WTC11 (cell line): ENCODE results near the gene TM9SF4. TPM values are rescaled to one million over a fixed set of nuclear protein-coding genes. Genes with fewer than 3 reads are reported as not detected.
"Not testable (repeated sequence)": the region's sequence is repeated elsewhere in the genome, so short reads cannot be mapped to it uniquely, and the experiment has no call there.

Experiments
- ATAC-seq: fragments of 200-7000 bp; cut with Tn5 transposase; 2 replicates; pipeline ENCODE4 v1.10.0; 2021; ENCODE audit warnings: mild to moderate bottlenecking, moderate library complexity
- CTCF ChIA-PET: fragments of 300-600 bp; sonication (Branson Sonifier 250); formaldehyde crosslinking; loops from one replicate; lab custom pipeline; 2021; ENCODE audit warnings: antibody characterized with exemption; lab: Charles Lee
- POLR2A ChIA-PET: fragments of 350-600 bp; sonication (Branson Sonifier 250); formaldehyde crosslinking; loops from one replicate; lab custom pipeline; 2021; ENCODE audit warnings: antibody characterized with exemption; lab: Charles Lee
- DNase-seq: peaks from one replicate; pipeline ENCODE4 v3.0.0; 2021; ENCODE audit warnings: low spot score
- H3K27ac Mint-ChIP-seq: 2 replicates; pipeline ENCODE4 v1.8.0; 2021; ENCODE audit warnings: mixed read lengths
- H3K27me3 Mint-ChIP-seq: 2 replicates; pipeline ENCODE4 v1.8.0; 2021; ENCODE audit warnings: low read depth, mild to moderate bottlenecking, moderate library complexity, mixed read lengths
- H3K36me3 Mint-ChIP-seq: 2 replicates; pipeline ENCODE4 v1.8.0; 2021; ENCODE audit warnings: mixed read lengths
- H3K4me1 Mint-ChIP-seq: 2 replicates; pipeline ENCODE4 v1.8.0; 2022; ENCODE audit warnings: mixed read lengths
- H3K4me3 Mint-ChIP-seq: 2 replicates; pipeline ENCODE4 v1.8.0; 2021; ENCODE audit warnings: mild to moderate bottlenecking, moderate library complexity, mixed read lengths
- H3K9me3 Mint-ChIP-seq: 2 replicates; pipeline ENCODE4 v1.8.0; 2021; ENCODE audit warnings: mixed read lengths
- CREB1 ChIP-seq: sonication (generic); formaldehyde crosslinking; IDR thresholded peaks from 2 replicates; pipeline ENCODE4 v1.8.0; 2023; ENCODE audit warnings: mild to moderate bottlenecking, missing genetic modification reagents
- FOXJ3 ChIP-seq: sonication (generic); formaldehyde crosslinking; IDR thresholded peaks from 2 replicates; pipeline ENCODE4 v1.9.0; 2021; ENCODE audit warnings: missing genetic modification reagents, mild to moderate bottlenecking, borderline replicate concordance
- FOXP1 ChIP-seq: sonication (generic); formaldehyde crosslinking; IDR thresholded peaks from 2 replicates; pipeline ENCODE4 v1.8.0; 2022; ENCODE audit warnings: missing genetic modification reagents, mild to moderate bottlenecking, moderate library complexity, borderline replicate concordance
- GTF2I ChIP-seq: fragments of 250-450 bp; sonication (Bioruptor Pico); conservative IDR thresholded peaks from 2 replicates; pipeline ENCODE4 v1.4.0; 2021; ENCODE audit warnings: mild to moderate bottlenecking
- IRF2 ChIP-seq: sonication (generic); formaldehyde crosslinking; IDR thresholded peaks from 2 replicates; pipeline ENCODE4 v1.8.0; 2022; ENCODE audit warnings: low read depth, missing genetic modification reagents, borderline replicate concordance
- KAT7 ChIP-seq: sonication (generic); formaldehyde crosslinking; IDR thresholded peaks from 2 replicates; pipeline ENCODE4 v1.8.1; 2023; ENCODE audit warnings: missing genetic modification reagents, mild to moderate bottlenecking, borderline replicate concordance
- NFATC4 ChIP-seq: fragments of 250-450 bp; sonication (Bioruptor Pico); IDR thresholded peaks from 2 replicates; pipeline ENCODE4 v1.9.0; 2021; ENCODE audit warnings: mild to moderate bottlenecking
- NFE2L1 ChIP-seq: sonication (generic); formaldehyde crosslinking; IDR thresholded peaks from 2 replicates; pipeline ENCODE4 v1.8.1; 2023; ENCODE audit warnings: missing genetic modification reagents
- OVOL2 ChIP-seq: fragments of 250-450 bp; sonication (Bioruptor Pico); IDR thresholded peaks from 2 replicates; pipeline ENCODE4 v1.9.0; 2021; ENCODE audit warnings: mild to moderate bottlenecking, borderline replicate concordance
- SMAD3 ChIP-seq: sonication (generic); formaldehyde crosslinking; IDR thresholded peaks from 2 replicates; pipeline ENCODE4 v1.8.0; 2022; ENCODE audit warnings: missing genetic modification reagents, mild to moderate bottlenecking, borderline replicate concordance
- total RNA-seq: library from RNA; stranded (reverse); gene quantifications from 3 replicates; pipeline ENCODE4 v1.2.3, GENCODE V29; 2021
- TF ChIP-seq, protein P1 (sequence below): sonication (generic); formaldehyde crosslinking; IDR thresholded peaks from 2 replicates; pipeline ENCODE4 v1.8.0; 2023; ENCODE audit warnings: missing genetic modification reagents, mild to moderate bottlenecking, borderline replicate concordance
- TF ChIP-seq, protein P2 (sequence below): fragments of 250-450 bp; sonication (Bioruptor Pico); conservative IDR thresholded peaks from 2 replicates; pipeline ENCODE4 v1.9.0; 2021; ENCODE audit warnings: mild to moderate bottlenecking
- TF ChIP-seq, protein P3 (sequence below): fragments of 200-600 bp; IDR thresholded peaks from 2 replicates; pipeline ENCODE4 v1.8.0; 2022; ENCODE audit warnings: antibody characterized with exemption
- TF ChIP-seq, protein P4 (sequence below): sonication (generic); formaldehyde crosslinking; IDR thresholded peaks from 2 replicates; pipeline ENCODE4 v1.8.0; 2023; ENCODE audit warnings: missing genetic modification reagents
- TF ChIP-seq, protein P5 (sequence below): fragments of 250-450 bp; sonication (Bioruptor Pico); IDR thresholded peaks from 2 replicates; pipeline ENCODE4 v1.9.0; 2021; ENCODE audit warnings: mild to moderate bottlenecking
- TF ChIP-seq, protein P6 (sequence below): sonication (generic); formaldehyde crosslinking; IDR thresholded peaks from 2 replicates; pipeline ENCODE4 v1.8.0; 2022; ENCODE audit warnings: mild to moderate bottlenecking, missing genetic modification reagents
- TF ChIP-seq, protein P7 (sequence below): sonication (generic); formaldehyde crosslinking; IDR thresholded peaks from 2 replicates; pipeline ENCODE4 v1.8.0; 2022; ENCODE audit warnings: mild to moderate bottlenecking, missing genetic modification reagents

TM9SF4 gene
- total RNA-seq, 1 experiment from 2014 or later = 44.8 TPM

DNA sequence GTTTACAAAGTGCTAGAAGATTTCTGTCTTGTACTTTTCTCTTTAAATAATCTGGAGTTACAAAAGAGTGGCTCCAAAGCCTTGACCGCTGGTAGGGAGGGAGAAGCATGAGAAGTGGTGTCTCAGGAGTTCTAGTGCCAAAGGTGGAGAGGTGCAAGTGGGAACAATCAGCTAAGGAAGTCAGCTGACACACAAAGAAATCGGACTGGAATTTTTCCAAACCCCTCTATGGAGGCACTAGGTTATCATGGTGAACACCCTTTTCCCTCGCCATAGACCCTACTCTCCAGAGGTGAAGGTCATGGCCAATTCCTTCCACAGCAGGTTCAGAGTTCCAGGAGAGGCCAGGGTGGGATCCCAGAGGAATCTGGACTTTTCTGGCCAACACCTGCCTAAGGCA lies 83.2 kb downstream of the TM9SF4 start (continued):
- TF ChIP-seq, protein P1, sequence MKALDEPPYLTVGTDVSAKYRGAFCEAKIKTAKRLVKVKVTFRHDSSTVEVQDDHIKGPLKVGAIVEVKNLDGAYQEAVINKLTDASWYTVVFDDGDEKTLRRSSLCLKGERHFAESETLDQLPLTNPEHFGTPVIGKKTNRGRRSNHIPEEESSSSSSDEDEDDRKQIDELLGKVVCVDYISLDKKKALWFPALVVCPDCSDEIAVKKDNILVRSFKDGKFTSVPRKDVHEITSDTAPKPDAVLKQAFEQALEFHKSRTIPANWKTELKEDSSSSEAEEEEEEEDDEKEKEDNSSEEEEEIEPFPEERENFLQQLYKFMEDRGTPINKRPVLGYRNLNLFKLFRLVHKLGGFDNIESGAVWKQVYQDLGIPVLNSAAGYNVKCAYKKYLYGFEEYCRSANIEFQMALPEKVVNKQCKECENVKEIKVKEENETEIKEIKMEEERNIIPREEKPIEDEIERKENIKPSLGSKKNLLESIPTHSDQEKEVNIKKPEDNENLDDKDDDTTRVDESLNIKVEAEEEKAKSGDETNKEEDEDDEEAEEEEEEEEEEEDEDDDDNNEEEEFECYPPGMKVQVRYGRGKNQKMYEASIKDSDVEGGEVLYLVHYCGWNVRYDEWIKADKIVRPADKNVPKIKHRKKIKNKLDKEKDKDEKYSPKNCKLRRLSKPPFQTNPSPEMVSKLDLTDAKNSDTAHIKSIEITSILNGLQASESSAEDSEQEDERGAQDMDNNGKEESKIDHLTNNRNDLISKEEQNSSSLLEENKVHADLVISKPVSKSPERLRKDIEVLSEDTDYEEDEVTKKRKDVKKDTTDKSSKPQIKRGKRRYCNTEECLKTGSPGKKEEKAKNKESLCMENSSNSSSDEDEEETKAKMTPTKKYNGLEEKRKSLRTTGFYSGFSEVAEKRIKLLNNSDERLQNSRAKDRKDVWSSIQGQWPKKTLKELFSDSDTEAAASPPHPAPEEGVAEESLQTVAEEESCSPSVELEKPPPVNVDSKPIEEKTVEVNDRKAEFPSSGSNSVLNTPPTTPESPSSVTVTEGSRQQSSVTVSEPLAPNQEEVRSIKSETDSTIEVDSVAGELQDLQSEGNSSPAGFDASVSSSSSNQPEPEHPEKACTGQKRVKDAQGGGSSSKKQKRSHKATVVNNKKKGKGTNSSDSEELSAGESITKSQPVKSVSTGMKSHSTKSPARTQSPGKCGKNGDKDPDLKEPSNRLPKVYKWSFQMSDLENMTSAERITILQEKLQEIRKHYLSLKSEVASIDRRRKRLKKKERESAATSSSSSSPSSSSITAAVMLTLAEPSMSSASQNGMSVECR (CRISPR knock-in tag) = no peak
- TF ChIP-seq GTF2I (CRISPR knock-in tag) (no peak), KAT7 (no peak), SMAD3 (CRISPR knock-in tag) (no peak), FOXJ3 (CRISPR knock-in tag) (no peak), CREB1 (CRISPR knock-in tag) (no peak), FOXP1 (no peak)
- TF ChIP-seq, protein P2, sequence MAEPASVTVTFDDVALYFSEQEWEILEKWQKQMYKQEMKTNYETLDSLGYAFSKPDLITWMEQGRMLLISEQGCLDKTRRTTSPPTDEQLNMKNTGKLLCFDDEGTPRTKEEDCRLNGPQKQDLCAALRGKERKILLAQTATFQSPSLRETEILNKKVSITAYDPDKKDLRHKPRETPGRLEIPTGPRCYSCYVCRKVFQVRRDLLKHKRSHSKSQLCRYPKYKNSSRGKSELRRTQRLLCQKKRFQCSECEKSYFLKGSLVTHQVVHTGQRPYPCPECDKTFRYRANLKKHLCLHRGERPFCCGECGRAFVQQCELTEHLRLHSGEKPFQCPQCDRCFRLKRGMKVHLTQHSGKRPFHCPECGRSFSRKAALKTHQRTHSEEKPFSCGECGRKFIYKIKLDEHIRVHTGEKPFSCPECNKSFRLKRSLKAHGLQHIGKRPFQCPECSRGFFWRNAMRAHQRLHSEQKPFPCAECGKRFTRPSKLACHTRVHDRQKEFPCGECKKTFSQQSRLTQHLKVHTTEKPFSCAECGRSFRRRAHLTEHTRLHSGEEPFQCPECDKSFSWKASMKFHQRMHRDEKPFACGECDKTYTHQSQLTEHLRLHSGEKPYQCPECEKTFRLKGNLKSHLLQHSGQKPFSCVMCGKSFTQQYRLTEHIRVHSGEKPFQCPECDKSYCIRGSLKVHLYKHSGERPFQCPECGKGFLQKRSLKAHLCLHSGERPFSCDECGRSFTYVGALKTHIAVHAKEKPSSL = no peak
- TF ChIP-seq, protein P3, sequence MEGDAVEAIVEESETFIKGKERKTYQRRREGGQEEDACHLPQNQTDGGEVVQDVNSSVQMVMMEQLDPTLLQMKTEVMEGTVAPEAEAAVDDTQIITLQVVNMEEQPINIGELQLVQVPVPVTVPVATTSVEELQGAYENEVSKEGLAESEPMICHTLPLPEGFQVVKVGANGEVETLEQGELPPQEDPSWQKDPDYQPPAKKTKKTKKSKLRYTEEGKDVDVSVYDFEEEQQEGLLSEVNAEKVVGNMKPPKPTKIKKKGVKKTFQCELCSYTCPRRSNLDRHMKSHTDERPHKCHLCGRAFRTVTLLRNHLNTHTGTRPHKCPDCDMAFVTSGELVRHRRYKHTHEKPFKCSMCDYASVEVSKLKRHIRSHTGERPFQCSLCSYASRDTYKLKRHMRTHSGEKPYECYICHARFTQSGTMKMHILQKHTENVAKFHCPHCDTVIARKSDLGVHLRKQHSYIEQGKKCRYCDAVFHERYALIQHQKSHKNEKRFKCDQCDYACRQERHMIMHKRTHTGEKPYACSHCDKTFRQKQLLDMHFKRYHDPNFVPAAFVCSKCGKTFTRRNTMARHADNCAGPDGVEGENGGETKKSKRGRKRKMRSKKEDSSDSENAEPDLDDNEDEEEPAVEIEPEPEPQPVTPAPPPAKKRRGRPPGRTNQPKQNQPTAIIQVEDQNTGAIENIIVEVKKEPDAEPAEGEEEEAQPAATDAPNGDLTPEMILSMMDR = no peak
- TF ChIP-seq, protein P4, sequence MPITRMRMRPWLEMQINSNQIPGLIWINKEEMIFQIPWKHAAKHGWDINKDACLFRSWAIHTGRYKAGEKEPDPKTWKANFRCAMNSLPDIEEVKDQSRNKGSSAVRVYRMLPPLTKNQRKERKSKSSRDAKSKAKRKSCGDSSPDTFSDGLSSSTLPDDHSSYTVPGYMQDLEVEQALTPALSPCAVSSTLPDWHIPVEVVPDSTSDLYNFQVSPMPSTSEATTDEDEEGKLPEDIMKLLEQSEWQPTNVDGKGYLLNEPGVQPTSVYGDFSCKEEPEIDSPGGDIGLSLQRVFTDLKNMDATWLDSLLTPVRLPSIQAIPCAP (CRISPR knock-in tag) = no peak
- TF ChIP-seq, protein P5, sequence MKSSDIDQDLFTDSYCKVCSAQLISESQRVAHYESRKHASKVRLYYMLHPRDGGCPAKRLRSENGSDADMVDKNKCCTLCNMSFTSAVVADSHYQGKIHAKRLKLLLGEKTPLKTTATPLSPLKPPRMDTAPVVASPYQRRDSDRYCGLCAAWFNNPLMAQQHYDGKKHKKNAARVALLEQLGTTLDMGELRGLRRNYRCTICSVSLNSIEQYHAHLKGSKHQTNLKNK (CRISPR knock-in tag) = no peak
- TF ChIP-seq, protein P6, sequence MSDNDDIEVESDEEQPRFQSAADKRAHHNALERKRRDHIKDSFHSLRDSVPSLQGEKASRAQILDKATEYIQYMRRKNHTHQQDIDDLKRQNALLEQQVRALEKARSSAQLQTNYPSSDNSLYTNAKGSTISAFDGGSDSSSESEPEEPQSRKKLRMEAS (CRISPR knock-in tag) = no peak

DNA sequence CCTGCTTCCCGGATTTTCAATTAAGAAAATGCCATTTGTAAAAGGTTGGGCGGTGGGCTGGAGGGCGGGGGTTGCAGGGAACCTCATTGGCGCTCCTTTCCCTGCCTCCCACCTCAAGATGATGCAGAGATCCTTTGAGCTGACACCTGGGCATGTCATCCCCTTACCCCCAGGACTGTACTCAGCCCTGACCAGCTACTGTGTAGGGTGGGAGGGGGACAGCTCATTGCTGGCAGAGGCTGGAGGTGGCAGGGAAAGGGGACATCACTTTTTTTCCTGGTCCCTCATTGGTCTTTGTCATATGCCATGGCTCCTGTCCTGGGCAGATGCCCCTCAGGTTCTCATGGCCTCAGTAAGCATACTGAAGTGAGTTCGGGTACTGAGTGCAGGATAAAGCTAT lies 83.8 kb downstream of the TM9SF4 start:
- POLR2A ChIA-PET, H3K9me3 Mint-ChIP-seq, CTCF ChIA-PET, H3K27ac Mint-ChIP-seq, DNase-seq, H3K4me3 Mint-ChIP-seq, H3K27me3 Mint-ChIP-seq, ATAC-seq: not testable (repeated sequence)
- peaks cover 31% of the 10 kb centered on the region for H3K36me3 Mint-ChIP-seq
- H3K4me1 Mint-ChIP-seq = peaks cover 20% of the 10 kb centered on the region

DNA sequence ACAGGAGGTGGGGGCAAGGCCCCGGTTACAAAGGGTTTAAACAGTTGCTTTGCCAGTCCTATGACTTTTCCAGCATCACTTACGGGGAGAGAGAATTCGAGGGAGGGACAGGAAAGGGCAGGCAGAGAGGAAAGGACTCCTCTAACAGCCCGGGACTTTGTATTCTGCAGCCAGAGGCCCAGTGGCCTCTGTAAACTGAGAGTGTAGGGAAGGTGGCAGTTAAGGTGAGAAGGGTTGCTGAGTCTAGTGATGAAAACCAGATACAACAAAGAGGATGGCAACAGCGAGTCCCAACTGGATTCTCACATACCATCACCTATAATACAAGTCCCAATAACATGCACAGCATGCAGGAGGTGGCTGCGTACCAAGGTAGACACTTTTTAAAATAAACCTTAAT lies 84.5 kb downstream of the TM9SF4 start:
- ChIA-PET CTCF (no interaction called here), POLR2A (no interaction called here)
- Mint-ChIP-seq H3K9me3 (no peaks in the 10 kb centered on the region), H3K4me3 (no peak overlapping the region), H3K27me3 (no peaks in the 10 kb centered on the region), H3K4me1 (peaks cover 15% of the 10 kb centered on the region), H3K27ac (no peak overlapping the region), H3K36me3 (peaks cover 37% of the 10 kb centered on the region)
- no peak for TF ChIP-seq NFE2L1 (CRISPR knock-in tag)
- TF ChIP-seq OVOL2 = no peak
- TF ChIP-seq NFATC4 = no peak
- no peak for TF ChIP-seq IRF2 (CRISPR knock-in tag)
- TF ChIP-seq, protein P7, sequence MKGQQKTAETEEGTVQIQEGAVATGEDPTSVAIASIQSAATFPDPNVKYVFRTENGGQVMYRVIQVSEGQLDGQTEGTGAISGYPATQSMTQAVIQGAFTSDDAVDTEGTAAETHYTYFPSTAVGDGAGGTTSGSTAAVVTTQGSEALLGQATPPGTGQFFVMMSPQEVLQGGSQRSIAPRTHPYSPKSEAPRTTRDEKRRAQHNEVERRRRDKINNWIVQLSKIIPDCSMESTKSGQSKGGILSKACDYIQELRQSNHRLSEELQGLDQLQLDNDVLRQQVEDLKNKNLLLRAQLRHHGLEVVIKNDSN = no peak
- TF ChIP-seq, protein P3 = no peak
- TF ChIP-seq, protein P6 (CRISPR knock-in tag) = no peak
- TF ChIP-seq, protein P4 (CRISPR knock-in tag) = no peak
- no peak for TF ChIP-seq FOXP1
- ATAC-seq (no peak), DNase-seq (no peak)
